Keratinocyte (primary cell): Measurements from ENCODE around the gene RHOF. TPM values are rescaled to one million over a fixed set of nuclear protein-coding genes. Genes with fewer than 3 reads are reported as not detected.

ENCODE experiments used
- DNase-seq: peaks from one replicate; pipeline ENCODE4 v3.0.0-alpha.2; 2011; ENCODE audit warnings: low read depth, missing footprints, low spot score
- FAIRE-seq: peaks from 2 replicates; lab custom pipeline; 2011; peaks lifted over from hg19 to GRCh38; lab: Jason Lieb, UNC
- H2AFZ ChIP-seq: 2 replicates; pipeline ENCODE4 v1.6.0; 2012; ENCODE audit warnings: low read length, control low read depth, inconsistent platforms; ENCODE audit not compliant: control insufficient read depth
- H3K27ac ChIP-seq: 2 replicates; pipeline ENCODE4 v1.5.1; 2011; ENCODE audit warnings: low read length; ENCODE audit not compliant: control insufficient read depth, insufficient read depth
- H3K27me3 ChIP-seq: 3 replicates; pipeline ENCODE4 v1.6.0; 2011; ENCODE audit warnings: low read length; ENCODE audit not compliant: control insufficient read depth, insufficient read depth; ENCODE audit errors: extremely low read depth
- H3K36me3 ChIP-seq, 2 experiments: 2 replicates in 1 of 2; 3 replicates in 1 of 2; pipeline ENCODE4 v1.5.1; 2011; ENCODE audit warnings: low read length in 2 of 2, mild to moderate bottlenecking in 1 of 2; ENCODE audit not compliant: control insufficient read depth in 2 of 2, insufficient read depth in 2 of 2; ENCODE audit errors: extremely low read depth in 1 of 2
- H3K4me1 ChIP-seq: 3 replicates; pipeline ENCODE4 v1.5.1; 2011; ENCODE audit warnings: low read length; ENCODE audit not compliant: control insufficient read depth, insufficient read depth; ENCODE audit errors: extremely low read depth
- H3K4me2 ChIP-seq: 3 replicates; pipeline ENCODE4 v1.6.0; 2011; ENCODE audit warnings: low read depth, low read length; ENCODE audit not compliant: control insufficient read depth, insufficient read depth; ENCODE audit errors: extremely low read depth
- H3K4me3 ChIP-seq, 3 experiments: fragments of 200-600 bp in 1 of 3; sonication (generic) in 1 of 3; 2 replicates in 2 of 3; 3 replicates in 1 of 3; pipeline ENCODE4 v1.5.1; 2011 to 2016; ENCODE audit warnings: low read length in 3 of 3, mild to moderate bottlenecking in 3 of 3, control low read depth in 2 of 3, inconsistent platforms in 1 of 3, low read depth in 1 of 3, mixed read lengths in 1 of 3, mixed run types in 1 of 3, moderate library complexity in 1 of 3; ENCODE audit not compliant: control insufficient read depth in 2 of 3, insufficient read depth in 2 of 3; ENCODE audit errors: extremely low read depth in 1 of 3
- H3K79me2 ChIP-seq: 2 replicates; pipeline ENCODE4 v1.6.0; 2012; ENCODE audit warnings: low read length; ENCODE audit not compliant: control insufficient read depth, insufficient read depth
- H3K9ac ChIP-seq: 3 replicates; pipeline ENCODE4 v1.6.0; 2011; ENCODE audit warnings: low read length; ENCODE audit not compliant: control insufficient read depth, insufficient read depth; ENCODE audit errors: extremely low read depth
- H3K9me1 ChIP-seq: 3 replicates; pipeline ENCODE4 v1.6.0; 2011; ENCODE audit warnings: low read length; ENCODE audit not compliant: control insufficient read depth, insufficient read depth; ENCODE audit errors: extremely low read depth
- H3K9me3 ChIP-seq: 2 replicates; pipeline ENCODE4 v1.5.1; 2012; ENCODE audit warnings: low read depth, low read length; ENCODE audit not compliant: control insufficient read depth
- H4K20me1 ChIP-seq: 3 replicates; pipeline ENCODE4 v1.6.0; 2011; ENCODE audit warnings: low read length; ENCODE audit not compliant: control insufficient read depth, insufficient read depth; ENCODE audit errors: extremely low read depth
- CTCF ChIP-seq, 3 experiments: IDR thresholded peaks in 1 of 3; conservative IDR thresholded peaks in 1 of 3; optimal IDR thresholded peaks in 1 of 3; 2 replicates in 2 of 3; 3 replicates in 1 of 3; pipeline versions ENCODE3 to v1.5.1; 2011; ENCODE audit warnings: low read length in 3 of 3, mild to moderate bottlenecking in 3 of 3, moderate library complexity in 2 of 3, control low read depth in 1 of 3, inconsistent platforms in 1 of 3; ENCODE audit not compliant: insufficient read depth in 2 of 3; ENCODE audit errors: extremely low read depth in 1 of 3
- EZH2 ChIP-seq: IDR thresholded peaks from one replicate; pipeline ENCODE4 v1.6.1; 2012; ENCODE audit warnings: inconsistent platforms, mild to moderate bottlenecking, low read length, moderate library complexity
- dilution Hi-C: fragments of 300-500 bp; cut with MboI; formaldehyde crosslinking; loops from one replicate; pipeline ENCODE4 v1.7.0; 2020; ENCODE audit warnings: low sequenced_read_pairs; ENCODE audit not compliant: extremely low pct_ligation_motif_present
- polyA plus RNA-seq, 5 experiments: library from polyadenylated mRNA; depleted of rRNA in 3 of 5; stranded (reverse) in 3 of 5; stranded (forward) in 1 of 5; unstranded in 1 of 5; fragments of >200 nt; gene quantifications; 1 replicate in 1 of 5; 2 replicates in 3 of 5; 3 replicates in 1 of 5; pipeline versions ENCODE4 v1.2.1 to v1.2.3, GENCODE V29; 2011 to 2012; ENCODE audit warnings: missing spikeins in 2 of 5, low read depth in 1 of 5, low replicate concordance in 1 of 5

Gene RHOF
- polyA plus RNA-seq, 1 donor (not counting 4 experiments of a cell fraction or from before 2014, with no cell fraction given) = 2.8 TPM

DNA sequence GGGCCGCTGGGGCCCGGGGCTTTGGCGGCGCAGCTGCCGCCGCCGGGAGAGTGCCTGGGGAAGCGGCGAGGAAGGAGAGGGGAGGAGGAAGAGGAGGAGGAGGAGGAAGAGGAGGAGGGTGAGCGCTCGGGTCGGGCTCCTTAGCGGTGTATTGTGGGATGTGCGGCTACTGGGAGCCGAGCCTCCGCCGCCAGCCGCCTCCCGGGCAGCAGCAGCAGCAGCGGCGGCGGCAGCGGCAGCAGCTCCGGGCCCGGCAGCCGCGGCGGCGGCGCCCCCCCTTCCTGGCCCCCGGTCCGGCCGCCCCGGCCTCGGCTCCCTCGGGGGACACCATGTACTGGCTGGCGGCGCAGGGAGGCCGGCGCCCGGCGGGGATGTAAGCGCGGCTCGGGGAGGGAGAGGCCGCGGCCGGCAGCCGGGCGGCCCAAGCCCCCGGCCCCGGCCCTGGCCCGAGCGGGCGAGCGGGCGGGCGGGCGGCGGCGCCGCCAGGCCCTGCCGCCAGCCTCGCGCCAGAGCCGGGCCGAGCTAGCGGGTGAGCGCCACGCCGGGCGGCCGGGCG is 10.5 kb upstream of the RHOF start, which contains the start of gene SETD1B:
TSS of gene SETD1B (plus strand) at position 149 of the 556 bp plus-strand sequence. CDS start 729 bp downstream, outside the sequence.
- Histone ChIP-seq H4K20me1 (peaks cover 4% of the 10 kb centered on the region), H3K9me1 (no peaks in the 10 kb centered on the region), H3K9ac (peak within 1 kb of the TSS; percentile 98), H3K9me3 (no peaks in the 10 kb centered on the region), H3K27ac (peak within 1 kb of the TSS; percentile 90), H3K4me2 (peak within 1 kb of the TSS; percentile 99), H3K4me3 (peak within 1 kb of the TSS; percentile 65 to 86 (median 82)), H2AFZ (peak within 1 kb of the TSS; percentile 70), H3K27me3 (no peaks in the 10 kb centered on the region), H3K36me3 (peaks cover 6 to 13% of the 10 kb centered on the region in 2 experiments), H3K4me1 (peaks cover 33% of the 10 kb centered on the region), H3K79me2 (peaks cover 43% of the 10 kb centered on the region)
- DNase-seq = no peak
- FAIRE-seq = no peak
- TF ChIP-seq CTCF (optimal IDR thresholded peaks at IDR 0.05 in 1 of 3, IDR thresholded peaks at IDR 0.05 in 1 of 3, conservative IDR thresholded peaks at IDR 0.05 in 1 of 3; ENCODE audit: extremely low read depth in 1 of 3, insufficient read depth in 2 of 3, low read length in 3 of 3) = no peak
- TF ChIP-seq EZH2 = no peak
- dilution Hi-C loops = no loop called here

DNA sequence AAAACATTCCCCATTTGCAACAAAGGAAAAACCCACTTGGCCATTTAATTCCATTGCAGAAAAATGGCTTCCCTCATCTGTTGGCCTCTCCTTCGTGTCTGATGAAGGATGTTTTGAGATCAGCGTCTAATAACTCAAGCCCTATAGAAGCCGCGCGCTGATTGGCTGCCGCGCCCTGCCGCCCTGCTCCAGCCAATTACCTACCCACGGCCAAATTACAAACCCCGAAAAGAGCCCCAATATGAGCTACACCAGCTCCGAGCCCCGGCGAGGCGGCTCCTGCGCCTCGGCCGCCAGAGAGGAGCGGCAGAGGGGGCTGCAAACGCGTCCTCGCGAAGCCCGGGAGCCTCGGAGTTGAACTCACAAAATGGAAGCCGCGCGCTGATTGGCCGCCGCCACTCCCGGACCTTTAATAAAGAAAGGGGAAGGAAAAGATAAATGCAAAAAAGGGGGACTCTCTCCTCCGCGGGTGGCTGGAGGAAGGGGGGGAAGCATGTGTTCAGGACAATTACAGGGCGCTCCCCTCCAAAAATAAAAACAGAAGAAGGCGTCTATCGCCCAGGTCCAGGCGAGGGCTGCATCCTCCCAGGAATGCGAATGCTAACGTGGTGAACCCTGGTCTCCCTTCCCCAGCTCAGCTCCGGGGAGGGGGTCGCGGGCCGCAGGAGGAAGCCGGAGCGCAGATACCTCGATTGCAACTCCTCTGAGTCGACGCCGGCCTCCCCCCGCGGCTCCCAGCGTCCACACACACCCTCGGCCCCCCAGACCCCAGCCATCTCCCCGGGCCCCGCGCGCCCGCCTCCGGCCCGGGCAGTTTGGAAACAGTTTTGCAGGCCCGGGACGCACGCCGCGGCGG is 9.6 kb upstream of the RHOF start:
- H3K9ac ChIP-seq = peak overlapping the region; percentile 98
- DNase-seq (no peak), FAIRE-seq (peak; percentile 17)
- TF ChIP-seq EZH2 = no peak
- TF ChIP-seq CTCF (optimal IDR thresholded peaks at IDR 0.05 in 1 of 3, IDR thresholded peaks at IDR 0.05 in 1 of 3, conservative IDR thresholded peaks at IDR 0.05 in 1 of 3; ENCODE audit: extremely low read depth in 1 of 3, insufficient read depth in 2 of 3, low read length in 3 of 3) = no peak
- H3K36me3 ChIP-seq = peaks cover 0 to 7% of the 10 kb centered on the region in 2 experiments
- no peaks in the 10 kb centered on the region for H3K27me3 ChIP-seq
- peak overlapping the region; percentile 95 for H3K4me2 ChIP-seq
- peak overlapping the region; percentile 70 for H2AFZ ChIP-seq
- dilution Hi-C loops = no loop called here
- peak overlapping the region; percentile 65 to 82 (median 79) for H3K4me3 ChIP-seq
- peak overlapping the region; percentile 90 for H3K27ac ChIP-seq
- peaks cover 41% of the 10 kb centered on the region for H3K4me1 ChIP-seq
- peaks cover 4% of the 10 kb centered on the region for H4K20me1 ChIP-seq
- H3K79me2 ChIP-seq = peaks cover 38% of the 10 kb centered on the region
- H3K9me1 ChIP-seq = no peaks in the 10 kb centered on the region
- H3K9me3 ChIP-seq = no peaks in the 10 kb centered on the region
